ENCODE measurements around the gene EXOC4. TPM values are rescaled to one million over a fixed set of nuclear protein-coding genes. Genes with fewer than 3 reads are reported as not detected.

EXOC4 gene
- total and polyA plus RNA-seq, 2 of the 13 experiments (the other 11 are each of a cell fraction or from before 2014, with no cell fraction given): 22.5 to 39.0 TPM

DNA sequence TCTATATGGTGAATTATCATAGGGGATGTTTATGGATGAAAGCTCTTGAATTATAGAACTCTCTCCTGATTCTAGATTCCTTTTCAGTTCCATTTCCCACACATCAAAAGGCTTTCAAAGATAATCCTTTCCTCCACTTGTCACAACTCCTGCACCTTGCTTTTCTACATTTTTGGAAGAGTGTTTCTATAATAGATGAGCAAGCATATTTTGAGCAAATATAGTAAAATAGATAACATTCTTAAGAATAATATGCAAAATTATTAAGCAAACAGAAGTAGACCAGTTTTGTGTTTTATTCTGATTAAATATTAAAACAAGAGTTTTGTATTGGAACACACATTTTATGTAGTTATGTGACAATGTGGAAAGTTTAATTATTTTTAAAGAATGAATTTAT, 340.7 kb downstream of the EXOC4 start:
- ATAC-seq (no peak), DNase-seq (ENCODE audit: low spot score) (no peak), FAIRE-seq (no peak)
- ChIA-PET CTCF (ENCODE audit: low intra/inter-chr PET ratio, low total read pairs) (no interaction called here), POLR2A (no interaction called here)
- no peak overlapping the region for H3K9ac ChIP-seq (ENCODE audit: insufficient read depth, low read depth, low read length)
- H3K4me3 ChIP-seq (replicated peaks in 1 of 3; ENCODE audit: insufficient read depth in 1 of 3, low read depth in 2 of 3, low read length in 3 of 3): no peak overlapping the region
- no peak for TF ChIP-seq ZNF224 (CRISPR knock-in tag; IDR thresholded peaks at IDR 0.05)
- TF ChIP-seq DNMT3B (CRISPR knock-in tag; conservative IDR thresholded peaks at IDR 0.05): no peak
- TF ChIP-seq, protein P1, sequence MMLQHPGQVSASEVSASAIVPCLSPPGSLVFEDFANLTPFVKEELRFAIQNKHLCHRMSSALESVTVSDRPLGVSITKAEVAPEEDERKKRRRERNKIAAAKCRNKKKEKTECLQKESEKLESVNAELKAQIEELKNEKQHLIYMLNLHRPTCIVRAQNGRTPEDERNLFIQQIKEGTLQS (CRISPR knock-in tag; IDR thresholded peaks at IDR 0.05): no peak
- no peak for TF ChIP-seq ZEB1 (IDR thresholded peaks at IDR 0.05; ENCODE audit: insufficient replicate concordance, low read depth)
- peak; percentile 9 to 49; a peak in 2 of 4 replicates for TF ChIP-seq MAFK (conservative IDR thresholded peaks at IDR 0.05 in 1 of 2, IDR thresholded peaks at IDR 0.05 in 1 of 2; ENCODE audit: low read length in 2 of 2)
- no peak for TF ChIP-seq ZFP37 (CRISPR knock-in tag; IDR thresholded peaks at IDR 0.05; ENCODE audit: borderline replicate concordance)
- TF ChIP-seq ZNF260 (CRISPR knock-in tag; IDR thresholded peaks at IDR 0.05; ENCODE audit: borderline replicate concordance, low read depth): no peak
- TF ChIP-seq MAFF (IDR thresholded peaks at IDR 0.05; ENCODE audit: low read depth, low read length): peak; percentile 22; the same call in 1 of the 2 replicates
- TF ChIP-seq ZNF556 (CRISPR knock-in tag; IDR thresholded peaks at IDR 0.05; ENCODE audit: borderline replicate concordance): no peak
- no peak for TF ChIP-seq EEA1 (CRISPR knock-in tag; IDR thresholded peaks at IDR 0.05; ENCODE audit: borderline replicate concordance)
- TF ChIP-seq, protein P2, sequence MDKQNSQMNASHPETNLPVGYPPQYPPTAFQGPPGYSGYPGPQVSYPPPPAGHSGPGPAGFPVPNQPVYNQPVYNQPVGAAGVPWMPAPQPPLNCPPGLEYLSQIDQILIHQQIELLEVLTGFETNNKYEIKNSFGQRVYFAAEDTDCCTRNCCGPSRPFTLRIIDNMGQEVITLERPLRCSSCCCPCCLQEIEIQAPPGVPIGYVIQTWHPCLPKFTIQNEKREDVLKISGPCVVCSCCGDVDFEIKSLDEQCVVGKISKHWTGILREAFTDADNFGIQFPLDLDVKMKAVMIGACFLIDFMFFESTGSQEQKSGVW (CRISPR knock-in tag; IDR thresholded peaks at IDR 0.05; ENCODE audit: borderline replicate concordance): no peak
- TF ChIP-seq NKX3-1 (CRISPR knock-in tag; IDR thresholded peaks at IDR 0.05): no peak
- H3K27me3 ChIP-seq (ENCODE audit: control insufficient read depth in 1 of 2, insufficient read depth in 2 of 2, low read length in 2 of 2): no peaks in the 10 kb centered on the region
- intact Hi-C loops (cut with micrococcal nuclease; ENCODE audit: unreplicated experiment) (no loop called here), in situ Hi-C loops (cut with HindIII; ENCODE audit: extremely low pct_ligation_motif_present, low pct_unique_long_range_greater_than_20kb) (no loop called here)
- H2AFZ ChIP-seq (ENCODE audit: low read length): no peak overlapping the region
- no peaks in the 10 kb centered on the region for H3K9me3 ChIP-seq (ENCODE audit: low read length)
- H3K36me3 ChIP-seq (replicated peaks in 1 of 2; ENCODE audit: control insufficient read depth in 1 of 2, insufficient read depth in 2 of 2, low read length in 2 of 2): no peaks in the 10 kb centered on the region
- no peaks in the 10 kb centered on the region for H3K79me2 ChIP-seq (ENCODE audit: insufficient read depth, low read length)
- H4K20me1 ChIP-seq (ENCODE audit: insufficient read depth, low read length): no peaks in the 10 kb centered on the region
- BruUV-seq (replicated peaks): no TSS peak
- no peaks in the 10 kb centered on the region for H3K4me1 ChIP-seq (ENCODE audit: insufficient read depth, low read length)
- H3K27ac ChIP-seq (ENCODE audit: extremely low read length, insufficient read depth, low read length): no peak overlapping the region
- no peak overlapping the region for H3K4me2 ChIP-seq (ENCODE audit: low read depth, low read length)

Measured in HepG2 (cell line).